ENCODE data around the gene PACRG.
A peak's percentile ranks its signal among the peaks of the same experiment; 100 is the strongest.
"Not testable (repeated sequence)": the region's sequence is repeated elsewhere in the genome, so short reads cannot be mapped to it uniquely, and the experiment has no call there.

The PACRG gene

DNA sequence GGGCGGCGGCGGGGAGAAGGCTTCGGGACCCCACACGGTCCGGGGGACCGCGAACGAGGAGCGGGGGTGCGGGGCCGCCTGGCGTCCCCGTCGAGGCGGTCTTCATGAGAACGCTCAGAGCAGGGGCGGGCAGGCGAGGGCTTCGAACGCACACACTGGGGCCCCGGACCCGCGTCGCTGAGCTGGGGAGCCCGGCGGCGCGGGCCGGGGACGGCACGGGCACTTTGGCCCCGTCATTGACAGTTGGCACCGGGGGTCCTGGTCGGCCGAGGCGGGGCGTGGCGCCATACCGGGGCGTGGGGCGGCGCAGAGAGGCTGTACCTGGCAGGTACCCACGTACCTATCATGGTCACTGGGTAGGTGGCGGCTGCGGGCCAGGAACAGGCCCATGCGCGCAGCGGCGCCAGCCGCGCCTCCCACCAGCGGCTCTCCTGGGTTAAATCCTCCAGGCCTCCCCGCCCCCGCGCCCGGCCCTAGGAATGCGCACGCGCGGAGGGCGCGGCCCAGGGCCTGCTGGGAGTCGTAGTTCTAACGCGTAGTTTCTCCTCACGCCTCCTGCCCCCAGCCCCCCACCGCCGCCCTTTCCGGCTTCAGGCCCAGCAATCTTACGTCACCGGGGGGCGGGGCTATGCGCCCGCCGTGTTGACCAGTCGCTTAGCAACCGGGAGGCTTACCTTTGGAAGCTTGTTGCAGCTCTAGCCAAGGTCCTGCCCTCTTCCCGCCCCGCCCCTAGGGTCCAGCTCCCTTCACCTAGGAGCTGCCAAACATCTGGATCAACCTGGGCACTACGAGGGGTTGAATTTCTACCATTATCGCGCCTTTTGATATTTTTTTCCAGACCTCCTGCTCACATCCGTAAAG, at the start of gene PACRG, which contains the start of gene PRKN:
TSS of gene PACRG (plus strand) at position 653 of the 861 bp plus-strand sequence.
TSS of gene PRKN (minus strand) at position 445 of the 861 bp plus-strand sequence.
- peak; percentile 96 to 98 for DNase-seq

DNA sequence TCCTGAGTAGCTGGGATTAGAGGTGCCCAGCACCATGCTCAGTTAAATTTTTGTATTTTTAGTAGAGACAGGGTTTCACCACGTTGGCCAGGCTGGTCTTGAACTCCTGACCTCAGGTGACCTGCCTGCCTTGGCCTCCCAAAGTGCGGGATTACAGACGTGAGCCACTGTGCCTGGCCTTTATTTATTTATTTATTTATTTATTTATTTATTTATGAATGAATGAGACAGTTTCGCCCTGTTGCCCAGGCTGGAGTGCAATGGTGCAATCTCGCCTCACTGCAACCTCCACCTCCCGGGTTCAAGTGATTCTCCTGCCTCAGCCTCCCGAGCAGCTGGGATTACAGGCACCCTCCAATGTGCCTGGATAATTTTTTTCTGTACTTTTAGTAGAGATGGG, 48.9 kb upstream of the PACRG start:
- not testable (repeated sequence) for DNase-seq

DNA sequence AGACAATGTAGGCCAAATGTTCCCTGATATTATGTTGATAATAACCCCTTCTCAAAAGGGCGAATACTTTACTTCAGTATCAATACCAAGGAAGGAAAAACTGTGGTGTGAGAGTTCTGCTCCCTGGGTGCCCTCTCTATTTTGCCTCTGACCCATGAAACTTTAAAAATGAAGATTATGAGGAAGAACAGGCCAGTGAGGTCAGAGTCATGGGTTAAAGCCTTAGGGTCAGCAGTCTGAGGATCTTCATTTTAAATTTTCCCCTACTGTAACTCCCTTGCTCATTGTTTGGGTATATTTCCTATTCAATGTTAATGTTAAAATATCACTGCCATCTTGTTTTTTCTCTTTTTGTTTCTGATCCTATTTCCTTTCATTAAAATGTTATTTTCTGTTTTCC, 48.1 kb upstream of the PACRG start:
- DNase-seq = no peak

DNA sequence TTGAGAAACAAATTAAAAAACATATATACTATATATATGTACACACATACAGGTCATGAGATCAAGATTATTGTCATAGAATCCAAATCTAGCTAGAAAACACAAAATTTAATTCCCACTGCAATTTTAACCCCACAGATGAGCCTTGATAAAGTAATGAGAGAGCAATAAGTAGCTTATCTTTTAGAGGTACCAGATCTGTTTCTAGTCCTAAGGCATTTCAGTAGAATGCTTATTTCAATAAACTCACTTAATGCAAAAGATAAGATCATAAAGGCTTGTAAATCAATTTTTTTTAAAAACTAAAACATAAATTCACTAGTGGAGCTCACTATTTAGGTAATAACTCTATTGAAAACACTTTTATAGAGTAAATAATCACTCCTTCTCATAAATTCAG, 47.4 kb upstream of the PACRG start:
- DNase-seq = no peak

DNA sequence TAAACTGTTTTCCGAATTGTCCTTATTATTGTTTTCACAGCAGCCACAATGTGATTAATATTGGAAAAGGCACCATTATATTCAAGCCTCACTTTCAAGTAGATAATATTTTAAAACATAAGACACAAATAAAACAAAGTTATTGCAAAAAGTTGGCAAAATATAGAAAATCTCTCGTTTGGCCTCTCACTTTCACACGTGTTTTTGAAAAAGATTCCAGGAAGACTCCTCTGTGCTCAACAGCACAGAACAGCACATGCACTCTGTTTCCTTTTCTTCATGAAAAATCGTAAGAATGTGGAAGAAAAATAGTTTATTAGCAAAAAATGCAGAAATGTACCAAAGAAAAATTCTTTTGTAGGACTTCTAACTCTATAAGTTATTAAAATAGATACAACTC, 46.9 kb upstream of the PACRG start:
- no peak for DNase-seq

- DNase-seq = no peak
These were observed 46.3 kb upstream of the PACRG start for GRCh38 chr6:162681447-162681846.

GRCh38 chr6:162683135-162683534, 44.6 kb upstream of the PACRG start:
- DNase-seq = no peak

- no peak for DNase-seq
These were observed 43.7 kb upstream of the PACRG start for GRCh38 chr6:162684052-162684451.

DNA sequence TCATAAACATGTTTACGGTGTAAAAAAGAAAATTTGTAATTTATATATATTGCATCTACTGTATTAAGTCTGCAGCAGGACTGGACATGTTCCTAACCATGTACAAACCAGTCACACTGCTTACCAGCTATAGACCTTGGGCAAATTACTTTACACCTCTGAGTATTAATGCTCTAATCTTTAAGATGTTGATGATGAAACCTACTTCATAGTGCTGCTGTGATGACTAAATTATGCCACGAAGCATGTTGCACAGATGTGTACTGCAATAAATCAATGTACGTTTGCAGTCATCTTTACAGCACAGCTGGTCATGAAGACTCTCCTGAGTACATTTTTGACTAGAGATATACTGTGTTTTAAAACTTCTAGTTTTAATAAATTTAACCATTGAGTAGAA, 42.8 kb upstream of the PACRG start:
- no peak for DNase-seq

DNA sequence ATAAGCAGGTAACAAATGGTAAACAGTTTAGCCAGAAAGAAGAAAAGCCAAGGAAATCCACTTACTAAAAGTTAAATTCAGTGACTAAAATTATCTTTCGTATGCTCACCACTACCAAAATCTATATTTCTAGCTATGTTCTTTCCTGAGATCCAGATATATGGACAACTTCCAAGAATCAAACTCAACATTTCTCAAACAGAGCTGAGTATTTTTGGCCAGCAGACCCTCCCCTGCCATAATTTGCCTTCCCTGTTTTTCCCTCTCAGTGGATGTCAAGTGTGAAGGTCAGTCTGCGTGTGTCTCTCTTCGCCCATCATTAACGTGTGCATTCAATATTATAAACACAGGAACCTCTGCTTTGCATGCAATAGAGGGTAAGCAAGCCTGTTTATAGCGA, 42.2 kb upstream of the PACRG start:
- DNase-seq = no peak

GRCh38 chr6:162688751-162689345, 38.9 kb upstream of the PACRG start:
- no peak for DNase-seq

DNA sequence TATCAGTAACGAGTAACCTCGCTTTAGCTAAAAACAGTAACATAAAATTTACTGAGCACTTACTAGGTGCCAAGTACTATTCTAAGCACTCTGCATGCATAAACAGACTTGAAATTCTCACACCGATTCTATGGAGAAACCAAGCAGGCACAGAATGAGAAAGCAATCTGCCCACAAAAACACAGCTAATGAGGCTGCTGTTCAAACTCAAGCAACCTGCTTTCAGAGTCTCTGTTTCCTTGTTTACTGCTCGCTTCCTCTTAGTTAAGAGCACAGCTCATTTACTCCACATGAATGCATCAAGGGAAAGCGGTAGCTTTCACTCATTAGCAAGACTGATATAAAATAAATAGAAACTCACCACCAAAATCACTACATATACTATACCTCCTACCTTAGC, 37.6 kb upstream of the PACRG start:
- DNase-seq = no peak

DNA sequence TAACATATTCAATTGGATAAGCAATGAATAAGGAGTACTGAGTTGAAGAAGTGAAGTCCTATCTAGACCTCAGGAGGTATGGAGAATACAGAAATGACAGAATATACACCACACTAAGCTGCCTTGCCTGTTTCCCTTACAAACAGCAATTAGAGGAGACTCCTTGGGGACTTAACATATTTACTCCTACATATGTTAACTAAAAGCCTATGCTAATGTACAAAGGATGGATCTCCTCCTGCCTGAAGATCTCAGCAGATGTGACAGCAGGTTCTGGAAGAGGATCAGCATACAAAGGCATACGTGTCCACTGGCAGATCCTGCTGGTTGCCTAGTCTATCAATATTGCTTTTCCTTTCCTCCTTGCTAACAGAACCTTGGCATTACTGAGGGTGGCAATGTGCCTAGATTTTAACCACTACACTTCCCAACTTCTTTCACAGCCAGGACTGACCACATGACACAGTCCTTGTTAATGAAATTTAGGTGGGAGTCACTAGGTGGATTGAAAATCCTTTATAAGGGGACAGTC, 29.8 kb upstream of the PACRG start:
- no peak for DNase-seq

GRCh38 chr6:162698440-162698839, 29.3 kb upstream of the PACRG start:
- no peak for DNase-seq

DNA sequence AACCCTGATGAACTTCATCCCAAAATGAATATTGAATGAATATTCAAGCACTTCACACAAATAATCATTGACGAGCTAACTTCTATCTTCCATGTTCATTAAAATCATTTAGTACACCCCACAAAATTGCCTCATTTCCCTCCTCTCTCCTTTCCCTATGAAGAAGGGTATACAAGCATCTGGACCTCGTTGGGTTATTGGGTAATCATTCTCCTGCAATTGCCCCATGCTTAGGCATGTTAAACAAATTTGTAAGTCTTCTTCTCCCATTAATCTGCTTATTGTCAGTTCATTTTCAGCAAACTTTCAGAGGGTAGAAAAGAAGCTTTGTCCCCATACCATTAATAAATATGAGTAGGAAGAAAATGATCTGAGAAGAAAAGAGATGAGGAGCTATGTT, 27.8 kb upstream of the PACRG start:
- DNase-seq = no peak

- no peak for DNase-seq
These were observed 26.8 kb upstream of the PACRG start for GRCh38 chr6:162700966-162701365.

- DNase-seq = no peak
These were observed 26.2 kb upstream of the PACRG start for GRCh38 chr6:162701551-162701950.

DNA sequence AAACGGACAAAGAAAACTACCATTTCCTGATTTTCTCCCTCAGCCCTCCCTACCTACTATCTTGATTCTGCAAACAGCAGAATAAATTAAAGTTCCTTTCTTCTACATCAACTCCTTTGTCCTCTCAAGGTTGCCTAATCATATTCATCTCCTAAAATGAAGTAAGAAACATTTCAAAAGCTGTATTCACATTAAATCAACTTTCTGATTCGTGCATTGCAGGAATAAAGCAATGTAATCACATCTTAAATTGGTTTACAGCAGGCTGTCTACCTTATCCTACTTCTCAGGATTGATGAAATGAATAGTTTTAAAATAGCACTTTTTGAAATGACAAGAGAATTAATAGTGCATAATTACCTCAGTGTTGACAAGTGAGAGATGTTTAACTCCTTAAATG, 25.3 kb upstream of the PACRG start:
- no peak for DNase-seq

- no peak for DNase-seq
These were observed 23.8 kb upstream of the PACRG start for GRCh38 chr6:162704001-162704400.

DNA sequence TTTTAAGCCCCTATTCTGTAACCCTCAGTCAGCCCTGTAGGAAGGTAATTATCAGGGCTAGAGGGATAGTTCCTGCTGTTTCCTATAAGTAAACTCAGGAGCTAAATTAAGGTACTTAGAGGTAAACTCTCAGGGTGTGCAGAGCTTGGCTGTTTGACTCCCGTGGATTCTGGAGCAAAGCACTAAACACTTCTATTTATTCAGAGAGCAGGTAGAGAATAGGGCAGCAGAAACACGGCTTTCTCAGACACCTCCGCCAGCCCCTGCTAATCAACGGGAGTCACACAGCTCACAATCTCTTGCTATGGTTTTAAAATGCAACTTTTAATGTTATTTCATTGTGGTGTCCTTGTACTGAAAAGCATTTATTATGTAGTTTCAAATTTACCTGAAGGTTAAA, 22.0 kb upstream of the PACRG start:
- no peak for DNase-seq

DNA sequence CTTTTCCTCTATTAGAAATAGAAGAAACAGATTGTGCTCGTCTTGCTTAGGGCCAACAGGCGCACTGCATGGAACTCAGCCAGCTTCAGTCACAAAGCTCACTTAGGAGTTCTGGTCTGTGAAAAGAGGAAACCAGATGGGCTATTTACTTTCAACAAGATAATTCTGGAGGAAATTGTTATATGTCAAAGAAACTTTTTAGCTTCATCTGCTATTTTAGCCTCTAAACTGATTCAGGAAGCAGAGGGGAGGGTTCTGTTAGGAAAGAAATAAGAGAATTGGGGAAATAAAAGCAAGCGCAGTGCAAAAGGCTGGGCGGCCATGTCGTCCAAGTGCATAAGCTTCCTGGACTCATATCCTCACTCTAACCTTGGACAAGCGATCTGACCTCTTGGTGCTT, 21.5 kb upstream of the PACRG start:
- DNase-seq = no peak

GRCh38 chr6:162708971-162709370, 18.8 kb upstream of the PACRG start:
- DNase-seq = no peak

GRCh38 chr6:162709431-162709830, 18.3 kb upstream of the PACRG start:
- no peak for DNase-seq

GRCh38 chr6:162710419-162710818, 17.4 kb upstream of the PACRG start:
- no peak for DNase-seq

All from stimulated activated CD4-positive, alpha-beta T cell treated with anti-CD3 and anti-CD28 coated beads, Interleukin-4, amount 100 ng/mL, for 4 hours (primary cell).